Measurements from ENCODE around the gene C2orf76. TPM values are rescaled to one million over a fixed set of nuclear protein-coding genes. Genes with fewer than 3 reads are reported as not detected.
"Not testable (repeated sequence)": the region's sequence is repeated elsewhere in the genome, so short reads cannot be mapped to it uniquely, and the experiment has no call there.

Gene C2orf76
- total and polyA plus RNA-seq, 7 donors = 11.1 to 26.4 (median 17.6) TPM

DNA sequence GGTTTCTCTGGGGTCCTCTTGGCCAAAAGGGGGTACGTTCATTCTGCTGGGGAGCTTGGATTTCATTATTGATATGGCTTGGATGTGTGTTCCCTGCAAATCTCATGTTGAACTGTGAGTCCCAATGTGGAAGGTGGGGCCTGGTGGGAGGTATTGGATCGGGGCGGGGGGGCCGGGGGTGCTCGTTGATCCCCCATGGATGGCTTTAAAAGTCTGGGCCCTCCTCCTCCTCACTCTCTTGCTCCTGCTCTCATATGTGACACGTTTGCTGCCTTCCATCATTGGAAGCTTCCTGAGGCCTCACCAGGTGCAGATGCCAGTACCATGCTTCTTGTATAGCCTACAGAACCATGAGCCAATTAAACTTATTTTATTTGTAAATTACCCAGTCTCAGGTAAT lies 11.9 kb upstream of the C2orf76 start:
- intact Hi-C loops (cut with DNase I) = no loop called here
- Histone ChIP-seq H3K27me3 (no peaks in the 10 kb centered on the region), H3K9me3 (no peaks in the 10 kb centered on the region), H3K27ac (no peak overlapping the region), H3K4me1 (peaks cover 0 to 8% (median 0%) of the 10 kb centered on the region in 4 donors), H3K4me3 (no peak overlapping the region), H3K36me3 (peaks cover 0 to 11% (median 2%) of the 10 kb centered on the region in 4 donors)
- DNase-seq = no peak
- 89 to 96% methylated on average over 6 of the region's 6 CpGs for WGBS, 2 donors
- TF ChIP-seq POLR2AphosphoS5 (IDR thresholded peaks at IDR 0.05) = no peak
- TF ChIP-seq, protein P1, sequence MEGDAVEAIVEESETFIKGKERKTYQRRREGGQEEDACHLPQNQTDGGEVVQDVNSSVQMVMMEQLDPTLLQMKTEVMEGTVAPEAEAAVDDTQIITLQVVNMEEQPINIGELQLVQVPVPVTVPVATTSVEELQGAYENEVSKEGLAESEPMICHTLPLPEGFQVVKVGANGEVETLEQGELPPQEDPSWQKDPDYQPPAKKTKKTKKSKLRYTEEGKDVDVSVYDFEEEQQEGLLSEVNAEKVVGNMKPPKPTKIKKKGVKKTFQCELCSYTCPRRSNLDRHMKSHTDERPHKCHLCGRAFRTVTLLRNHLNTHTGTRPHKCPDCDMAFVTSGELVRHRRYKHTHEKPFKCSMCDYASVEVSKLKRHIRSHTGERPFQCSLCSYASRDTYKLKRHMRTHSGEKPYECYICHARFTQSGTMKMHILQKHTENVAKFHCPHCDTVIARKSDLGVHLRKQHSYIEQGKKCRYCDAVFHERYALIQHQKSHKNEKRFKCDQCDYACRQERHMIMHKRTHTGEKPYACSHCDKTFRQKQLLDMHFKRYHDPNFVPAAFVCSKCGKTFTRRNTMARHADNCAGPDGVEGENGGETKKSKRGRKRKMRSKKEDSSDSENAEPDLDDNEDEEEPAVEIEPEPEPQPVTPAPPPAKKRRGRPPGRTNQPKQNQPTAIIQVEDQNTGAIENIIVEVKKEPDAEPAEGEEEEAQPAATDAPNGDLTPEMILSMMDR (IDR thresholded peaks at IDR 0.05) = no peak
- no peak for TF ChIP-seq EP300 (IDR thresholded peaks at IDR 0.05)
- TF ChIP-seq POLR2A (IDR thresholded peaks at IDR 0.05) = no peak

DNA sequence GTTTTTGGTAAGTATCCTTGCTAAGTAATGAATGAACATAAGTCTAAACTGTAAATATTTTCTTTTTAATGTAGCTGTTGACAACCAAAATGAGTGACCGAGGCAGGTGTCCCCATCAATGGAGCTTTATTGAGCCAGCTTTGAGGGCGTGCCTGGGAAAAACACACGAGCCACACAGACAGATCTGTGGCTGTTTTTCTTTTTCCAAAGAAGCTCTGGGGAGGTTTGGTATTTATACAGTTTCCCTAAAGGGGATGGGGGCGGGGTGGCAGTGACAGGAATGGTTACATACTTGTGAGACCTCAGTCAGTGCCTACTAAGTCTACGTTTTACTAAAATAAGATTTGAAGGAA lies 11.3 kb upstream of the C2orf76 start:
- 17 to 59% methylated on average over 5 of the region's 5 CpGs for WGBS, 2 donors
- peaks cover 0 to 2% (median 0%) of the 10 kb centered on the region in 4 donors for H3K4me1 ChIP-seq
- intact Hi-C loops (cut with DNase I) = no loop called here
- H3K36me3 ChIP-seq = peaks cover 5 to 17% (median 8%) of the 10 kb centered on the region in 4 donors
- no peaks in the 10 kb centered on the region for H3K9me3 ChIP-seq
- H3K27ac ChIP-seq = no peak overlapping the region
- no peak overlapping the region for H3K4me3 ChIP-seq
- DNase-seq = no peak
- TF ChIP-seq POLR2AphosphoS5 (IDR thresholded peaks at IDR 0.05) (no peak), POLR2A (IDR thresholded peaks at IDR 0.05) (no peak), EP300 (IDR thresholded peaks at IDR 0.05) (no peak)
- TF ChIP-seq, protein P1 (IDR thresholded peaks at IDR 0.05) = no peak
- no peaks in the 10 kb centered on the region for H3K27me3 ChIP-seq

DNA sequence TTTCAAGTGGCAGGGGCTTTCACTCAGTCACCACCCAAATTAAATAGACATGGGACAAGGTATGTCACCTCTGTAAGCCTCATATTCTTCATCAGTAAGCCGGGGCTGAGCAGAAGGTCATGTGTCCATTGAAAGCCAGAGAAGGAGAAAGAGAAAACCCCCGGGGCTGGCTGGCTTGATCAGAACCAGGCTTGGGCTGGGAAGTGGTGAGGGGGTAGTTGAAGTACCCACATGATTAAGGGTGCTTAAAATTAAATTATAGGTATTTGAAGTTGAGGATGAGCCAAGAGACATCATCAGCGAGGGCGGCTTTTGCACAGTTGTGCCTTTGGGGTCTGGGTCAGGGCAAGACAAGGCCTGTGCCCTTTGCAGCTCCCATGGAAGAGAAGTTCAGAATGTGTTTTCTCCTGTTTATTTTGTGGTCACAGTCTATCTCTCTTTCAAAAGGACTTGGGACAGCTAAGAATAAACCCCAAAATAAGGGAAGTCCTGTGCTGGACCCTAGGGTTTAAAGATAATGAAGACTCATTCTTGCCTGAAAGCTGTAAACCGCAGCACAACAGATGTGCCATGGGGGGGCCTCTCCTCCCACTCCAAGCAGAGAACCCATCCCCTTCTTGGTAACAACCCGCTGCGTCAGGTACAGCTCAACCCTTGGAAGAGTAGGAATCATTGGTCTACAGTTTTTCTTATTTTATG lies 10.8 kb upstream of the C2orf76 start:
- 81 to 86% methylated on average over 7 of the region's 7 CpGs for WGBS, 2 donors
- no peaks in the 10 kb centered on the region for H3K4me1 ChIP-seq
- no peaks in the 10 kb centered on the region for H3K9me3 ChIP-seq
- H3K36me3 ChIP-seq = peaks cover 10 to 22% (median 13%) of the 10 kb centered on the region in 4 donors
- DNase-seq = no peak
- intact Hi-C loops (cut with DNase I) = no loop called here
- no peak for TF ChIP-seq POLR2A (IDR thresholded peaks at IDR 0.05)
- TF ChIP-seq, protein P1 (IDR thresholded peaks at IDR 0.05) = no peak
- TF ChIP-seq EP300 (IDR thresholded peaks at IDR 0.05) = no peak
- no peak for TF ChIP-seq POLR2AphosphoS5 (IDR thresholded peaks at IDR 0.05)
- H3K27ac ChIP-seq = no peak overlapping the region
- H3K27me3 ChIP-seq = no peaks in the 10 kb centered on the region
- no peak overlapping the region for H3K4me3 ChIP-seq

DNA sequence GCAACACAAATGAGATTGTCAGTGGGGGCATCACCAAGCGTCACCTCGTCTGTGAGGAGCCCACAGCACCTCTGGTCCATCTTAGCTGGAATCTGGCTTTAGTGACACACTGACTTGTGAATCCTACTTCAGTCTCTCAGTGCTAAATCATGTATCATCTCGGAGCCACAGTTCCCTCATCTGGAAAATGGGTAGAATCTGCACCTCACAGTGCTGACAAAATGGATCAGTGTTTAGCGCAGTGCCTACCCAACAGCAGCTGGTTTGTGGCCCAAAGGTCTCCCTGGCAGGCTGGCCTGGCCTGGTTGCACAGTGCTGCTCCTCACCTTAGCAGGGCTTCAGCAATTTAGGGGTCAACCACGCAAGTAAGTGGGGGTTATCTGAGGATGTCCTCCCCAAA lies 10.2 kb upstream of the C2orf76 start:
- WGBS, 2 donors = 95 to 96% methylated on average over 5 of the region's 5 CpGs
- Histone ChIP-seq H3K27me3 (no peaks in the 10 kb centered on the region), H3K27ac (no peak overlapping the region), H3K9me3 (no peaks in the 10 kb centered on the region), H3K4me3 (no peak overlapping the region), H3K36me3 (peaks cover 11 to 28% (median 17%) of the 10 kb centered on the region in 4 donors), H3K4me1 (no peaks in the 10 kb centered on the region)
- intact Hi-C loops (cut with DNase I) = no loop called here
- DNase-seq = no peak
- TF ChIP-seq POLR2A (IDR thresholded peaks at IDR 0.05) (no peak), EP300 (IDR thresholded peaks at IDR 0.05) (no peak), POLR2AphosphoS5 (IDR thresholded peaks at IDR 0.05) (no peak)
- TF ChIP-seq, protein P1 (IDR thresholded peaks at IDR 0.05) = no peak

- H3K27me3 ChIP-seq; H3K27ac ChIP-seq; intact Hi-C loops (cut with DNase I); H3K4me3 ChIP-seq; DNase-seq; H3K4me1 ChIP-seq; H3K9me3 ChIP-seq: not testable (repeated sequence)
- 91 to 93% methylated on average over 6 of the region's 6 CpGs for WGBS, 2 donors
- peaks cover 11 to 32% (median 19%) of the 10 kb centered on the region in 4 donors for H3K36me3 ChIP-seq
Observed at GRCh38 chr2:119376406-119376805, 9.8 kb upstream of the C2orf76 start.

DNA sequence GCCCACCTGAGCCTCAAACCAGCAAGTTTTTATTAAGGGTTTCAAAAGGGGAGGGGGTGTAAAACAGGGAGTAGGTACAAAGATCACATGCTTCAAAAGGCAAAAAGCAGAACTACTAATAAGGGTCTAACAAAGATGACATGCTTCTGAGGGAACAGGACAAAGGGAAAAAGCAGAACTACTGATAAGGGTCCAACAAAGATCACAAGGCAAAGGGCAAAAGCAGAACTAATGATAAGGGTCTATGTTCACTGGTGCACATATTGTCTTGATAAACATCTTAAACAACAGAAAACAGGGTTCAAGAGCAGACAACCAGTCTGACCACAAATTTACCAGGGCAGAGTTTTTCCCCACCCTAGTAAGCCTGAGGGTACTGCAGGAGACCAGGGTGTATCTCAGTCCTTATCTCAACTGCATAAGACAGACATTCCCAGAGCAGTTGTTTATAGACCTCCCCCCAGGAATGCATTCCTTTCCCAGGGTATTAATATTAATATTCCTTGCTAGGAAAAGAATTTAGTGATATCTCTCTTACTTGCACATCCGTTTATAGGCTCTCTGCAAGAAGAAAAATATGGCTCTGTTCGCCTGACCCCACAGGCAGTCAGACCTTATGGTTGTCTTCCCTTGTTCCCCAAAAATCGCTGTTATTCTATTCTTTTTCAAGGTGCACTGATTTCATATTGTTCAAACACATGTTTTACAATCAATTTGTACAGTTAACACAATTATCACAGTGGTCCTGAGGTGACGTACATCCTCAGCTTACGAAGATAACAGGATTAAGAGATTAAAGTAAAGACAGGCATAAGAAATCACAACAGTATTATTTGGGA lies 7.5 kb upstream of the C2orf76 start:
- H3K27ac ChIP-seq; H3K4me3 ChIP-seq; intact Hi-C loops (cut with DNase I); H3K27me3 ChIP-seq; H3K4me1 ChIP-seq; H3K9me3 ChIP-seq; DNase-seq: not testable (repeated sequence)
- H3K36me3 ChIP-seq = peaks cover 11 to 53% (median 30%) of the 10 kb centered on the region in 4 donors
- 96% methylated on average over 5 of the region's 5 CpGs for WGBS, 2 donors
